ENCODE data around the gene FAR2.
"Not testable (repeated sequence)": the region's sequence is repeated elsewhere in the genome, so short reads cannot be mapped to it uniquely, and the experiment has no call there.

The FAR2 gene

DNA sequence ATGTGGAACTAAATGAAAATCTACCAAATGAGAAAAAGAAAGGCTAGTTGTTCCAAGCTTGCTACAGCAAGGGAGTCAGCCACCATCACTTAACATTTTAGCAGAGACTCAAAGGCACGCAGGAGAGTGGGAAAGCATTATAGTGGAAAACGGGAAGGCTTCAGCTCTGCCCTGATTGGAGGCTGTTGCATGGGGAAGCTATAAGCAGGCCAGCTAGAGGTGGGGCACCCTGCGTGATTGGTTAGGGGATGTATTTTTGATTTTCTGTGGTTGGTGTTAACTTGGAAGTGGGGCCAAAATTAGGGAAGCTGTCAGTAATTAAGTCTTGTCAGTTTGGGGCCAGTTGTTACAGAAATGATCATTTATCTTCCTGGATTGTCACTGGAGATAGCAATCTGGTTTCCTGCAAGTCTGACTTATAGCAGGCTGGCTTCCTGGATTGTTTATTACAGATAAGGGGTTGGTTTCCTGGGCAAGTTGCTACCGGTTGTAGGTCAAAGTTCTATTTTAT is 93.9 kb downstream of the FAR2 start:
- no peaks in the 10 kb centered on the region for H3K27me3 Mint-ChIP-seq (ENCODE audit: low read depth)

DNA sequence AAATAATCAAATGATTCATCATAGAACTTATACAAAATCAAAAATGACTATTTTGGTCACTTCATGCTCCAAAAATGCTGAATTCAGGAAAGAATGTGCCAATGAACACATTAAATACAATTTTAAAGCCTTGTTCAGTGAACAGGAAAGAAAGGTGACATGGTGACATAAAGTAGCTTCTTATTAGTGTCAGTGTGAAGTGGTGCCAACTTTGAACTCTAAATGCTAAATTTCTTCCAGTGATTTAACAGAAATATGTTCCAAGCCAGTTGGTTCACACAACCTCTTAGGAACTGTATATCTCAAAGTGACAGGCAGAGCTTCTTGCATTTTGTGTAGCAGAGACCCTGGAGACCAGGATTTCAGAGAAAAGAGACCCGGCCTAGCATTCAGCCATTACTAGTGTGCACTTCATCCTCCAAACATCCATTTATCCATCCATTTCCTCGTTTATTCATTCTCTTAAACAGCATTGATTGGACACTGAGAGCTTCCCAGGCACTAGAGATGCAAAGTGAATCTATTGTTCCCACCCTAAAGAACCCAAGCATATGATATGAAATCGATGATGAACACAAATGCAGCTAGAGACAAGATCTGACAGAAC is 95.2 kb downstream of the FAR2 start:
- Mint-ChIP-seq H3K4me1 (ENCODE audit: low read depth) (peaks cover 19% of the 10 kb centered on the region), H3K4me3 (no peak overlapping the region), H3K36me3 (ENCODE audit: low read depth) (no peaks in the 10 kb centered on the region), H3K27ac (no peak overlapping the region), H3K9me3 (no peaks in the 10 kb centered on the region), H3K27me3 (ENCODE audit: low read depth) (no peaks in the 10 kb centered on the region)
- no peak for DNase-seq (ENCODE audit: low spot score)

More for the DNA sequence above, 93.9 kb downstream of the FAR2 start:
- Mint-ChIP-seq H3K4me3 (no peak overlapping the region), H3K4me1 (ENCODE audit: low read depth) (peaks cover 19% of the 10 kb centered on the region), H3K9me3 (no peaks in the 10 kb centered on the region), H3K27ac (no peak overlapping the region), H3K36me3 (ENCODE audit: low read depth) (no peaks in the 10 kb centered on the region)
- no peak for DNase-seq (ENCODE audit: low spot score)

DNA sequence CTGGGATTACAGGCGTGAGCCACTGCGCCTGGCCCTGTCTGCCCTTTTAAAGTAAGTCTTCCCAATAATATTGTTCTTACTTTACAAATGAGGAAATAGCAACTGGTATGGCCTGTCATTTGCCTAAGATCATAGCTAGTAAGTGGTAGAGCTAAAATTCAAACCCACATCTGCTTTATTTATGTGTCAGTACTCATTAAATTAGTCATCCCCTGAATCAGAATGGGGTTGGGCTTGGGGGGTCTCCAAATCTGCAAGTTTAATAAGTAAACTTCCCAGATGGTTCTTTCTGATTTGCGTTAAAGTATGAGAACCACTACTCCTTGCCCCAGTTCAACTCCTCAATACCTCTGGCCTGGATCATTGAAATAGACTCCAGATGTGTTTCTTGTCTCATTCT is 96.2 kb downstream of the FAR2 start:
- Mint-ChIP-seq H3K4me3 (no peak overlapping the region), H3K9me3 (no peaks in the 10 kb centered on the region), H3K4me1 (ENCODE audit: low read depth) (peaks cover 19% of the 10 kb centered on the region), H3K27ac (no peak overlapping the region), H3K36me3 (ENCODE audit: low read depth) (no peaks in the 10 kb centered on the region), H3K27me3 (ENCODE audit: low read depth) (no peaks in the 10 kb centered on the region)
- no peak for DNase-seq (ENCODE audit: low spot score)

DNA sequence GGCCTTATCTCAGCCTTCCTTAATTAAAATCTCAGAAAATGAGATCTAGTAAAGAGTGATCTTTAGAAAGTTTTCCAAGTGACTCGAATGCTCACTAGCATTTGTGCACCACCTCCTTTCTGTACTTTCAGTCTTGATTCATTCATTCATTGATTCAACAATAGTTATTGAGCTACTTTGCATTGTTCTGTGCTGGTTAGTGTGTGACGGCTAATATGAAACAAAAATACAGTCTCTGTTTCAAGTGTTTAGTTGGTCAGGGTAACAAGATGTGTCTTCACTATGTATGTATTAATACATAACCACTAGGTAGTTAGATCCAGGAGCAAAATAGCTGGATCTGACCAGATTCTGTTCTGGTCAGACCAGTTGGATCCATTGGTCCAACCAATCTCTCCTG is 100.9 kb downstream of the FAR2 start:
- Mint-ChIP-seq H3K36me3 (ENCODE audit: low read depth) (no peaks in the 10 kb centered on the region), H3K4me1 (ENCODE audit: low read depth) (no peaks in the 10 kb centered on the region), H3K27me3 (ENCODE audit: low read depth) (no peaks in the 10 kb centered on the region), H3K27ac (no peak overlapping the region), H3K4me3 (no peak overlapping the region), H3K9me3 (no peaks in the 10 kb centered on the region)
- DNase-seq (ENCODE audit: low spot score) = no peak

DNA sequence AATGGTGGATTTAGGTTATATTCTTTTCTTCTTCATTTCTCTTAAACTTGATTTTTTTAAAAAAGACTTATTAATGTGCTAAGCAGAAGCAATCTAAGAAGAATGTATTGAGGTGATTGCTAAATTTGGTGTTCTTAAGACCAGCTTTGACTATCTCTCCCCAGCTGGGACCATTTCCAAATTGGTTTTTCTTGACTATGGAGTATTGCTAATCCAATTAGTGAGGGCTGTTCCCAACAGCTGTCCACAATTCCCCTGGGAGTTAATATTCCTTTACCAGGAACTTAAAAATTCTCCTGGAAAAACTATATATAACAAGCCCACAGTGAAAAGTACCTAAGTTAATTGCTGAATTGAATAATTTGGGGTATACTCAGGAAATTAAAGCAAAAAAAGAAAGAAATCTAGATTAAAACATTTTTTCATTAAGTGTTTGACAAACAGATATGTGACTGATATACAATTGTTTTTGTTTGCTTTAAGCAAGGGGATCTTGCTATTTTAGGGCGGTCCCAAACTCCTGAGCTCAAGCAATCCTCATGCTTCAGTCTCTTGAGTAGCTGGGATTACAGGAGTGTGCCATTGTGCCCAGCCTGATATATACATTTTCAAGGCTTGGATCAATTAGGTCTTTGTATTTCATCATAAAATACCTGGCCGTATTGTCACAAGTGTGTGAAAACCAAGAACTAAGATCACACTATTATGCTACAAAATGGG is 105.0 kb downstream of the FAR2 start:
- H3K9me3 Mint-ChIP-seq = no peaks in the 10 kb centered on the region
- no peaks in the 10 kb centered on the region for H3K36me3 Mint-ChIP-seq (ENCODE audit: low read depth)
- no peak overlapping the region for H3K4me3 Mint-ChIP-seq
- no peaks in the 10 kb centered on the region for H3K4me1 Mint-ChIP-seq (ENCODE audit: low read depth)
- no peak for DNase-seq (ENCODE audit: low spot score)
- H3K27ac Mint-ChIP-seq = no peak overlapping the region
- H3K27me3 Mint-ChIP-seq (ENCODE audit: low read depth) = no peaks in the 10 kb centered on the region

DNA sequence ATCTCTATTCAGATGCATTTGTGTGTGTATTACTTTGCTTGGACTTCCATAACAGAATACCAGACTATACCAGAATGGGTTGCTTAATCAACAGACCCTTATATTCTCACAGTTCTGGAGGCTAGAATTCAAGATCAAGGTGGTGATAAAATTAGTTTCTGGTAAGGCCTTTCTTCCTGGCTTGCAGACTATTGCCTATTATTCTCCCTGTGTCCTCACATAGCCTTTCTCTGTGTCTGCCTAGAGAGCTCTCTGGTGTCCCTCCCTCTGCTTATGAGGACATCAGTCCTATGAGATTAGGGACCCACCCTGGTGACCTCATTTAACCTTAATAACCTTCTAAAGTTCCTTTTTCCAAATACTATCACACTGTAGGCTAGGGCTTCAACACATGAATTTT is 106.0 kb downstream of the FAR2 start:
- Mint-ChIP-seq H3K4me3 (no peak overlapping the region), H3K36me3 (ENCODE audit: low read depth) (no peaks in the 10 kb centered on the region), H3K9me3 (no peaks in the 10 kb centered on the region), H3K27me3 (ENCODE audit: low read depth) (no peaks in the 10 kb centered on the region), H3K4me1 (ENCODE audit: low read depth) (no peaks in the 10 kb centered on the region), H3K27ac (no peak overlapping the region)
- no peak for DNase-seq (ENCODE audit: low spot score)

DNA sequence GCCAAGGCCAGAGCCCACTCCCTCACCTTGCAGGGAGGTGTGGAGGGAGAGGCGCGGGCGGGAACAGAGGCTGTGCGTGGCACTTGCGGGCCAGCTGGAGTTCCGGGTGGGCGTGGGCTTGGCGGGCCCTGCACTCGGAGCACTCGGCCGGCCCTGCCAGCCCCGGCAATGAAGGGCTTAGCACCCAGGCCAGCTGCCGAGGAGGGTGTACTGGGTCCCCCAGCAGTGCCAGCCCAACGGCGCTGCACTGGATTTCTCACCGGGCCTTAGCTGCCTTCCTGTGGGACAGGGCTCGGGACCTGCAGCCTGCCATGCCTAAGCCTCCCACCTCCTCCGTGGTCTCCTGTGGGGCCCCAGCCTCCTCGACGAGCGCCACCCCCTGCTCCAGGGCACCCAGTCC is 107.5 kb downstream of the FAR2 start:
- Mint-ChIP-seq H3K36me3 (ENCODE audit: low read depth) (no peaks in the 10 kb centered on the region), H3K4me3 (no peak overlapping the region), H3K27me3 (ENCODE audit: low read depth) (no peaks in the 10 kb centered on the region), H3K9me3 (peaks cover 11% of the 10 kb centered on the region), H3K27ac (no peak overlapping the region), H3K4me1 (ENCODE audit: low read depth) (no peaks in the 10 kb centered on the region)
- no peak for DNase-seq (ENCODE audit: low spot score)

DNA sequence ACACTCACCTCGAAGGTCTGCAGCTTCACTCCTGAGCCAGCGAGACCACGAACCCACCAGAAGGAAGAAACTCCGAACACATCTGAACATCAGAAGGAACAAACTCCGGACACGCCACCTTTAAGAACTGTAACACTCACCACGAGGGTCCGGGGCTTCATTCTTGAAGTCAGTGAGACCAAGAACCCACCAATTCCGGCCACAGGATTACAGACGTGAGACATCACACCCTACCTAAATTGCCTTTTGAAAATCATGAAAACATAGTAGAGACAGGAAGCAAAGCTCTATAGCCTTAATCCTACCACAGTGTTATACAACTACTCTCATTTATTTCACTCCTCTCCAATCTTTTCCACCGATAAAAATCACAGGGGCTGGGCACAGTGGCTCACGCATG is 108.6 kb downstream of the FAR2 start:
- H3K4me1 Mint-ChIP-seq (ENCODE audit: low read depth); DNase-seq (ENCODE audit: low spot score); H3K27ac Mint-ChIP-seq; H3K36me3 Mint-ChIP-seq (ENCODE audit: low read depth); H3K4me3 Mint-ChIP-seq; H3K27me3 Mint-ChIP-seq (ENCODE audit: low read depth): not testable (repeated sequence)
- peaks cover 13% of the 10 kb centered on the region for H3K9me3 Mint-ChIP-seq

DNA sequence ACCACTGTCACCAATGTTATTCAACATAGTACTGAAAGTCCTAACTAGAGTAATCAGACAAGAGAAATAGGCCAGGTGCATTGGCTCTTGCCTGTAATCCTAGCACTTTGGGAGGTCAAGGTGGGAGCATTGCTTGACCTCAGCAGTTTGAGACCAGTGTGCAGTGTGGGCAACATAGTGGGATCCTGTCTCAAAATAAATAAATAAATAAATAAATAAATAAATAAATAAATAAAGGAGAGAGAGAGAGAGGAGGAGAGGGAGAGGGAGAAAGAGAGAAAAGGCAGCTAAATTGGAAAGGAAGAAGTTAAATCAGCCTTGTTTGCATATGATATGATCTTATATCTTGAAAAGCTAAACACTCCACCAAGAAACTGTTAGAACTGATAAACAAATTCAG is 115.3 kb downstream of the FAR2 start:
- H3K36me3 Mint-ChIP-seq (ENCODE audit: low read depth) = no peaks in the 10 kb centered on the region

DNA sequence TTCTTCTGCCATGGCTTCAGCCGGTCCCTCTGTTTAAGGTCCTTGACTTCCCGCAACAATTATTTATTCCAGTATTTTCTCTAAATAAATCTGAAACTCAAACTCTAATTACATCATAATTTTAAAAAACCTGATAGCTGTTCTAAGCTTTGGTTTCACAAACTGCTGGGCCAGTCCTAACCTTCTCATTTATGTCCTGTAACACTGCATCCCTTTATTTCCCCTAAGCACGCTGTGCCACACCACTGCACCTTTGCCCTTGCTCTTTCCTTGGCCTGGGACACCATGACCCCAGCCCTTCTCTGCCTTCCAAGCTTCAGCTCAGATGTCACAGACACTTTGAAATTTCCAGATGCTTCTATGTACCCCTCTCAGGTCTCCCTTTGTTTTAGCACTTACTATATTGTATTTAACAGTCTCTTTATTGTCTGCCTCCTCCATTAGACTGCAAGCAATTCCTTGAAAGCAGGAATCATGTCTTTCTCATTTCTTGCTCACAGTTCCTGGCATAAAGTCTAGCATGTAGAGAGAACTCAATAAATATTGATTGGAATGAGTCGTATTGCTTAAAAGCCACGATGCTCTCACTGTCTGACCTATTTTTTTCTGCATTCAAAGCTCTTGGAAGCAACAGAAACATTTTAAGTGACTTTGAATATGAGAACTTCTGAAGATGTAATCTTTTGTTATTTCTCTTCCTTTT is 120.8 kb downstream of the FAR2 start:
- H3K27me3 Mint-ChIP-seq (ENCODE audit: low read depth) = peaks cover 7% of the 10 kb centered on the region
- no peaks in the 10 kb centered on the region for H3K36me3 Mint-ChIP-seq (ENCODE audit: low read depth)
- H3K4me1 Mint-ChIP-seq (ENCODE audit: low read depth) = no peaks in the 10 kb centered on the region

More for the DNA sequence above, 115.3 kb downstream of the FAR2 start:
- Mint-ChIP-seq H3K9me3 (peaks cover 24% of the 10 kb centered on the region), H3K4me3 (no peak overlapping the region), H3K27ac (no peak overlapping the region), H3K27me3 (ENCODE audit: low read depth) (peaks cover 7% of the 10 kb centered on the region), H3K4me1 (ENCODE audit: low read depth) (no peaks in the 10 kb centered on the region)
- no peak for DNase-seq (ENCODE audit: low spot score)

DNA sequence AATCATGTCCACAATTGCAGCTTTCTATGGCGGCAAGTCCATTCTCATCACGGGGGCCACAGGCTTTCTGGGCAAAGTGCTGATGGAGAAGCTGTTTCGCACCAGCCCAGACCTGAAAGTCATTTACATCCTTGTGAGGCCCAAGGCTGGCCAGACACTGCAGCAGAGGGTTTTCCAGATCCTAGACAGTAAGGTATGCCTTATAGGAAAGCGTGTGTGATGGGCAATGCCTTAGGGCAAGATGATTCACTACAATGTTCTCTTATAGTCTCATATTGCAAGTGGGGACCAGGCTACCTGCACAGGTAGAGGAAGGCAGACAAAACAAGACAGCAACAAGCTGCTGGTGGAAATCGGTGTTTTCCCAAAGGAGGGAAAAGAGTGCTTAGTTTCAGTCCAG is 121.4 kb downstream of the FAR2 start:
- no peak overlapping the region for H3K4me3 Mint-ChIP-seq
- H3K27me3 Mint-ChIP-seq (ENCODE audit: low read depth) = peaks cover 3% of the 10 kb centered on the region
- H3K9me3 Mint-ChIP-seq = no peaks in the 10 kb centered on the region
- H3K4me1 Mint-ChIP-seq (ENCODE audit: low read depth) = no peaks in the 10 kb centered on the region
- DNase-seq (ENCODE audit: low spot score) = no peak
- no peak overlapping the region for H3K27ac Mint-ChIP-seq
- no peaks in the 10 kb centered on the region for H3K36me3 Mint-ChIP-seq (ENCODE audit: low read depth)

More for the DNA sequence above, 120.8 kb downstream of the FAR2 start:
- H3K4me3 Mint-ChIP-seq = no peak overlapping the region
- H3K27ac Mint-ChIP-seq = no peak overlapping the region
- DNase-seq (ENCODE audit: low spot score) = no peak
- H3K9me3 Mint-ChIP-seq = no peaks in the 10 kb centered on the region

DNA sequence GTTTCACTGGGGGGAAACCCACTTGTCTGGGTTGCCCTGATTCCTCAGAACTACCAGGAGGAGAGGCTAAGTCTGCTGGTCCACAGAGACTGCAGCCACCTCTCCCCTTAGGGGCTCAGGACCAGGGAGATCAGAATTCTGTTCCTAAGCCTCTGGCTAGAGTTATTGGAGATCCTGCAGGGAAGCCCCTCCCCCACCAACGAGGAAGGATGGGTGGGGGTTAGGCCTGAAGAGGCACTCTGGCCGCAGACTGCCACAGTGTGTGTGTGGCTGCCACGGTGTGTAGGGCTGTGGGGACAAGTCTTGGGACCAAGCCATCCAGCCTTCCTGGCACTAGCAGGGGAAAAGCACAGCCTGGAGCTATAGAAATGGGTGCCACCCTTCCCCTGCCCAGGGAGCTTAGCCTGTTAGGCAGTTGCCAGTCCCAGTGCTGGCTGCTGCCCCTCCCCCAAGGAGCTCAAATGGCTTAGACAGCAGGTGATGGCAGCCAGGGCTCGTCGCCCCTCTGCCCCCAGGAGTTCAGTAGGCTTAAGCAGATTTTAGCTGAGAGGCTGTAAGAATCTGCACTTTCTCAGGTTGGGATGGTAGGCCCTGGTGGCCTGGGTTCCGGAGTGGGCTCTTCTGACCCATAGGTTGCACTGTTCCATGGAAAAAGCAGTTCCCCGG is 124.2 kb downstream of the FAR2 start:
- Mint-ChIP-seq H3K36me3 (ENCODE audit: low read depth) (no peaks in the 10 kb centered on the region), H3K27ac (no peak overlapping the region), H3K27me3 (ENCODE audit: low read depth) (no peaks in the 10 kb centered on the region), H3K4me3 (no peak overlapping the region), H3K4me1 (ENCODE audit: low read depth) (no peaks in the 10 kb centered on the region), H3K9me3 (no peaks in the 10 kb centered on the region)
- DNase-seq (ENCODE audit: low spot score) = no peak

DNA sequence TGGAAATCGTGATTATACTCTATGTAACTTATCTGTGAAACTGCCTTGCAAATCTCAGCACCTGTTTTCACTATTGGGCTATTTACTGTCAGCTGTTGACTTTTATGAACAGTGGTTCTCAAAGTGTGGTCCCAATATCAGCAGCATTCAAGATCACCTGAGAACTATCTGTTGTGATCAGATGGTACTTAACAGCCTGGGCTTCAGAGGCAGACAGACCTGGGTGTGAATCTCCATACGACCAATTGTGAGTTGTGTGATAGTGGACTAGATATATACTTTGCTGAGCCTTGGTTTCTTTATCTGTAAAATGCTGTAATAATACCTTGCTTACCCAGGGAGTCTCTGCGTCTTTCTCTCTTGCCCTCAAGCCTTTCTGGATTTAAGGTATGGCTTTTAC is 126.8 kb downstream of the FAR2 start:
- Mint-ChIP-seq H3K27ac (no peak overlapping the region), H3K36me3 (ENCODE audit: low read depth) (no peaks in the 10 kb centered on the region), H3K4me3 (no peak overlapping the region), H3K9me3 (no peaks in the 10 kb centered on the region), H3K27me3 (ENCODE audit: low read depth) (no peaks in the 10 kb centered on the region), H3K4me1 (ENCODE audit: low read depth) (no peaks in the 10 kb centered on the region)
- DNase-seq (ENCODE audit: low spot score) = no peak

DNA sequence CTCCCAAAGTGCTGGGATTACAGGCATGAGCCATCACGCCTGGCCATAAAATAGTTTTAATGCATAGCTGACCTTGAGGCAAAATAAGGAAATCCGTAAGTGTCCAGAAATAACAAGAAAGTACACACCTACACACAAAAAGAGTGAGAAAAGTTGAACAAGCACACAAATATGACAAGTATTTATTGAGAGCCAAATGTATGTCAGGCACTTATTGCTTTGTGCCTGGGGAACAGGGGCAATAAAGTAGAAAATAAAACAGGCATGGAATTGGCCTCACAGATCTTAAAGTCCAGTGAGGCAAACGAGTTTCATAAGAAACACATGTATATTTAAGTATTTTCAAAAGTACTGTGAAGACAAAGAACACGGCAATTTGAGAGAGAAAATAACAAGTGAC is 128.2 kb downstream of the FAR2 start:
- no peak overlapping the region for H3K4me3 Mint-ChIP-seq
- H3K27ac Mint-ChIP-seq = no peak overlapping the region
- no peak for DNase-seq (ENCODE audit: low spot score)

More for the DNA sequence above, 128.2 kb downstream of the FAR2 start:
- Mint-ChIP-seq H3K36me3 (ENCODE audit: low read depth) (no peaks in the 10 kb centered on the region), H3K4me1 (ENCODE audit: low read depth) (no peaks in the 10 kb centered on the region), H3K9me3 (no peaks in the 10 kb centered on the region), H3K27me3 (ENCODE audit: low read depth) (no peaks in the 10 kb centered on the region)
